Endothelial cell (in vitro differentiated cells): ENCODE measurements around the gene RASL10B. TPM values are rescaled to one million over a fixed set of nuclear protein-coding genes. Genes with fewer than 3 reads are reported as not detected.

Experiments
- DNase-seq: peaks from one replicate; pipeline ENCODE4 v3.0.0; 2021; ENCODE audit warnings: low spot score
- H3K27ac Mint-ChIP-seq: one replicate; pipeline ENCODE4 v1.8.0; 2021; ENCODE audit warnings: mixed read lengths, inconsistent platforms; ENCODE audit not compliant: unreplicated experiment
- H3K27me3 Mint-ChIP-seq: one replicate; pipeline ENCODE4 v1.8.0; 2021; ENCODE audit warnings: mild to moderate bottlenecking, moderate library complexity, mixed read lengths, inconsistent platforms; ENCODE audit not compliant: unreplicated experiment
- H3K36me3 Mint-ChIP-seq: one replicate; pipeline ENCODE4 v1.8.0; 2021; ENCODE audit warnings: mild to moderate bottlenecking, low read depth, mixed read lengths, inconsistent platforms; ENCODE audit not compliant: unreplicated experiment
- H3K4me1 Mint-ChIP-seq: one replicate; pipeline ENCODE4 v1.8.0; 2021; ENCODE audit warnings: mild to moderate bottlenecking, mixed read lengths, inconsistent platforms; ENCODE audit not compliant: unreplicated experiment
- H3K4me3 Mint-ChIP-seq: one replicate; pipeline ENCODE4 v1.8.0; 2021; ENCODE audit warnings: mild to moderate bottlenecking, mixed read lengths, inconsistent platforms; ENCODE audit not compliant: unreplicated experiment
- H3K9me3 Mint-ChIP-seq: one replicate; pipeline ENCODE4 v1.8.0; 2021; ENCODE audit warnings: mixed read lengths, inconsistent platforms; ENCODE audit not compliant: unreplicated experiment
- total RNA-seq: library from RNA; stranded (reverse); fragmentation: NEBNext Ultra II Directional; extraction: Animal tissue kit (Norgen Biotek cat#: 25700); gene quantifications from one replicate; pipeline ENCODE4 v1.2.1, GENCODE V29; 2021; ENCODE audit not compliant: unreplicated experiment
- TF ChIP-seq, protein P1 (sequence below): fragments of 200-600 bp; sonication (generic); IDR thresholded peaks from one replicate; pipeline ENCODE4 v1.5.0; 2021; ENCODE audit warnings: antibody characterized with exemption; ENCODE audit not compliant: unreplicated experiment

Gene RASL10B
- total RNA-seq, 1 donor from 2014 or later = 1.7 TPM

DNA sequence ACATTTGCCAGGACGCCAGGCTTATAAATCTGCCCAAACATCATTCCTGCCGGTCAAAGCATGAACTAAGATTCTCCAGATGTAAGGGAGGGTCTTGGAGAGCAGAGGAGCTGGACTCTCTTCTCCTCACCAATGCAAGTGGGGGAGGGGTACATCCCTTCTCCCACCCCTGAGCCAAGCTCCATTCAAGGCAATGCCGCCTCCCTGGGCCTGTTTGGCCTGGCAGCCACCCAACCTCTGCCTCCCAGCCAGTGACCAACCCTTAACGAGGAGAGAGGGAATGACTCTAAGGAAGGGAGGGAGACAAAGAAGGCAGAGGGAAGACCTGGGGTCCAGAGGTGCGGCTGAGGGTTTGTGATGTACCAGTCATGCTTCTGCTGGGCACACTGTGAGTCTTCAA lies 43.1 kb downstream of the RASL10B start:
- Mint-ChIP-seq H3K9me3 (no peaks in the 10 kb centered on the region), H3K4me3 (no peak overlapping the region), H3K27me3 (peaks cover 13% of the 10 kb centered on the region), H3K36me3 (no peaks in the 10 kb centered on the region), H3K27ac (no peak overlapping the region), H3K4me1 (peaks cover 27% of the 10 kb centered on the region)
- TF ChIP-seq, protein P1, sequence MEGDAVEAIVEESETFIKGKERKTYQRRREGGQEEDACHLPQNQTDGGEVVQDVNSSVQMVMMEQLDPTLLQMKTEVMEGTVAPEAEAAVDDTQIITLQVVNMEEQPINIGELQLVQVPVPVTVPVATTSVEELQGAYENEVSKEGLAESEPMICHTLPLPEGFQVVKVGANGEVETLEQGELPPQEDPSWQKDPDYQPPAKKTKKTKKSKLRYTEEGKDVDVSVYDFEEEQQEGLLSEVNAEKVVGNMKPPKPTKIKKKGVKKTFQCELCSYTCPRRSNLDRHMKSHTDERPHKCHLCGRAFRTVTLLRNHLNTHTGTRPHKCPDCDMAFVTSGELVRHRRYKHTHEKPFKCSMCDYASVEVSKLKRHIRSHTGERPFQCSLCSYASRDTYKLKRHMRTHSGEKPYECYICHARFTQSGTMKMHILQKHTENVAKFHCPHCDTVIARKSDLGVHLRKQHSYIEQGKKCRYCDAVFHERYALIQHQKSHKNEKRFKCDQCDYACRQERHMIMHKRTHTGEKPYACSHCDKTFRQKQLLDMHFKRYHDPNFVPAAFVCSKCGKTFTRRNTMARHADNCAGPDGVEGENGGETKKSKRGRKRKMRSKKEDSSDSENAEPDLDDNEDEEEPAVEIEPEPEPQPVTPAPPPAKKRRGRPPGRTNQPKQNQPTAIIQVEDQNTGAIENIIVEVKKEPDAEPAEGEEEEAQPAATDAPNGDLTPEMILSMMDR = no peak
- no peak for DNase-seq

DNA sequence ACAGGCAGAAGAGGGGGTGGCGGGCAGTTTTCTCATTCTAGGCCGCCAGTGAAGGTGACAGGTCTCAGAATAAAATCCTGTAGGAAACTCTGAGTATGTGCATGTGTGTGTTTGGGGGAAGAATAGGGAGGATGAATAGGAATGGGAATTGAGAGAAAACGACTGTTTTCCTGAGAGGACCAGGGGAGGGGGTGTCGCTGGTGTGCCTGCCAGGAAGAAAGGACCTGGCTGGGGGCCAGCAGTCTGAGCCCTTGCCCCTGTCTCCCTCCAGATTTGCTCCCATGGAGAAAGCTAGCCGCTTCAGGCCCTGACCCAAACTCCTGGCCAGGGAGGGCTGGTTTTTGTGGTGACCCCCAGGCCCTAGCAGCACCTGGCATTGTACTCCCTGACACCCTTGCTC lies 43.6 kb downstream of the RASL10B start:
- Mint-ChIP-seq H3K36me3 (no peaks in the 10 kb centered on the region), H3K4me1 (peaks cover 27% of the 10 kb centered on the region), H3K9me3 (no peaks in the 10 kb centered on the region), H3K27ac (no peak overlapping the region), H3K4me3 (no peak overlapping the region), H3K27me3 (peaks cover 13% of the 10 kb centered on the region)
- TF ChIP-seq, protein P1 = no peak
- DNase-seq = no peak

DNA sequence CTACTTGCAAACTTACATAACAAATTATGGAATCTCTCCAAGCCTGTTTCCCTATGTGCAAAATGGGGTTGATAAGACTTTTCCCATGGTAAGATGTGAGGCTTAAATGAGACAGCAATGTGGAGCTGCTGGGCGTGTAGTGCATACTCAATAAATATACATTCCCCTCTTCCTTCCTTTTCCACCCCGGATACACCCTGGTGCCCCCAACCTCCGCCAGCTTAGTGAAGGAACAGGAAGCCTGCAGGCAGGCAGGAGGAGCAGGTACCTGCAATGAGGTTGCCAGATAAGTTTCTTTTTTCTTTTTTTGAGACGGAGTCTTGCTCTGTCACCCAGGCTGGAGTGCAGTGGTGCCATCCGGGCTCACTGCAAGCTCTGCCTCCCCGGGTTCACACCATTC lies 44.1 kb downstream of the RASL10B start:
- Mint-ChIP-seq H3K27ac (no peak overlapping the region), H3K4me1 (peaks cover 27% of the 10 kb centered on the region), H3K4me3 (no peak overlapping the region), H3K9me3 (no peaks in the 10 kb centered on the region), H3K36me3 (no peaks in the 10 kb centered on the region), H3K27me3 (peaks cover 13% of the 10 kb centered on the region)
- TF ChIP-seq, protein P1 = no peak
- DNase-seq = no peak

DNA sequence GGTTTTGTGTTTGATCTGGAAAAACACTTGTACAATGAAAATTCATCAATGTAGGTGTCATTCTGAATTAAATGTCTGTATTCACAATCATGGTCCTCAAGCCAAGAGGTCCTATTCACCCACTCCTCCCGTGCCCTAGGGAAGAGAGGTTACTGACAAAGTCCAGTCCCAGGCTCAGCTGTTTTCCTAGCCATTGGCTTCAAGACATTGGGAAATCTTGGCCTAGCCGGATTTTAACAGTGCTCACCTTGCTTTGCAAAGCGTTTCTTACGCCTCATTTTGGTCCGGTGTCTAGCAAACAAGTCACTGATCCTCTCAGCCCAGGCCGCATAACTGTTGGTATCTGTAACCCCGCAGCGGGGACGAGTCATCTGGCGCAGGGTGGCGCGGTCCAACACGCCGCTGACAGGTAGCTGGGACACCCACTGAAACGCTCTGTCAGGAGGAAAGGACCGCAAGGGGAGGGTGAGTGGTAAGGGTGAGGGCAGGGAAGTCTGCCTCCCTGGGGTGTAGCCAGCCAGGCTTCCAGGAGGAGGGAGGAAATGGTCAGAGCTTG lies 47.3 kb downstream of the RASL10B start:
- Mint-ChIP-seq H3K9me3 (no peaks in the 10 kb centered on the region), H3K4me1 (peaks cover 20% of the 10 kb centered on the region), H3K27me3 (peaks cover 8% of the 10 kb centered on the region), H3K4me3 (no peak overlapping the region), H3K36me3 (no peaks in the 10 kb centered on the region), H3K27ac (no peak overlapping the region)
- no peak for DNase-seq
- TF ChIP-seq, protein P1 = no peak

DNA sequence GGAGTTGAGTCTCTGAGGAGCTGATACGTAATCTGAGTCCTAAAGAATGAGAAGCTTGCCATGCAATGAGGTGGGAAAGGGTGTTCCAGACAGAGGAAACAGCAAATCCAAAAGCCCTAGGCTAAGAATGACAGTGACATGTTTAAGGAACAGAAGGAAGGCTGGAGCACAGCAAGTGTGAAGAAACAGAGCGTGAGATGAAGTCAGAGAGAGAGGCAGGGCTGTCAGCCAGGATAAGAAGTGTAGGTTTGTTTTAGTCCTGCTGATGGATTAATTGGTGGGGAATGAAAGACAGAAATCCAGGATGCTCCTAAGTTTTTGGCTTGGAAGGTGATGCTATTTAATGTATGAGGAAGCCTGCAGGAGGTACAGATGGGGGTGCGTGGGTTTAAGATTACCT lies 49.5 kb downstream of the RASL10B start:
- Mint-ChIP-seq H3K4me1 (no peaks in the 10 kb centered on the region), H3K9me3 (no peaks in the 10 kb centered on the region), H3K27ac (no peak overlapping the region), H3K36me3 (no peaks in the 10 kb centered on the region), H3K27me3 (peaks cover 2% of the 10 kb centered on the region), H3K4me3 (no peak overlapping the region)
- no peak for DNase-seq
- TF ChIP-seq, protein P1 = no peak
